ENCODE measurements around the gene RAB3GAP2.

DNA sequence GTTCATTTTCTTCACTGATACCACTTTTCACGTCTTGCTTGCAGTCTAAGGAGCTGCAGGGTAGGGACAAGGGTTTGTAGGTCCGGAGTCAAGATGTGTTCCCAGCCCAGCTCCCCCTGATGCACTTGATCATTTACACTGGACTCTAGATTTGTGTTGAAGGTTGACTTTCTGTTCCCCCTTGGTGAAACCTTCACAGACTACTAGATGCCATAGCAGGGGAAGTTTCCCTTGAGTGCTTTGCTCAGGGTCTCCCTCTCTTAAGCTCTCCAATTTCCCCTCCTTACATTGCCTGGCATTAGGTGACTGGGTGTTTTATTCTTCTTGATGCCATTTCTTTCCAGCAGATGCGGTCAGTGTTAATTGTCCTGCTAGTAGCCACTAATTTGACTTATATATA lies 8.0 kb upstream of the RAB3GAP2 start:
- TF ChIP-seq TAF1 (IDR thresholded peaks at IDR 0.05; ENCODE audit: low read depth) (no peak), NFIC (IDR thresholded peaks at IDR 0.05) (no peak), ZBTB7A (IDR thresholded peaks at IDR 0.05; ENCODE audit: low read depth) (no peak), EP300 (IDR thresholded peaks at IDR 0.05; ENCODE audit: borderline replicate concordance) (no peak), YY1 (IDR thresholded peaks at IDR 0.05; ENCODE audit: low read depth) (no peak), TCF12 (IDR thresholded peaks at IDR 0.05; ENCODE audit: low read depth) (no peak), REST (IDR thresholded peaks at IDR 0.05; ENCODE audit: low read depth) (no peak), EGR1 (IDR thresholded peaks at IDR 0.05) (no peak), TEAD4 (IDR thresholded peaks at IDR 0.05) (no peak), FOXM1 (IDR thresholded peaks at IDR 0.05; ENCODE audit: borderline replicate concordance, low read depth) (no peak), CEBPB (IDR thresholded peaks at IDR 0.05) (no peak)
- TF ChIP-seq, protein P1, sequence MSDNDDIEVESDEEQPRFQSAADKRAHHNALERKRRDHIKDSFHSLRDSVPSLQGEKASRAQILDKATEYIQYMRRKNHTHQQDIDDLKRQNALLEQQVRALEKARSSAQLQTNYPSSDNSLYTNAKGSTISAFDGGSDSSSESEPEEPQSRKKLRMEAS (IDR thresholded peaks at IDR 0.05), result no peak
